Fibroblast of lung (primary cell): ENCODE measurements around the gene CACNB4.

Source experiments
- EZH2 ChIP-seq: IDR thresholded peaks from 2 replicates; pipeline ENCODE4 v1.5.1; 2012; ENCODE audit warnings: low read length, control low read depth, mild to moderate bottlenecking; ENCODE audit errors: missing control alignments
- TF ChIP-seq, protein P1 (sequence below), 2 donors: IDR thresholded peaks in 1 of 2; conservative IDR thresholded peaks in 1 of 2; 1 replicate in 1 of 2; 2 replicates in 1 of 2; pipeline ENCODE4 v1.5.1; 2011 to 2012; ENCODE audit warnings: low read length in 2 of 2, control low read depth in 1 of 2, inconsistent platforms in 1 of 2, low read depth in 1 of 2, mild to moderate bottlenecking in 1 of 2

DNA sequence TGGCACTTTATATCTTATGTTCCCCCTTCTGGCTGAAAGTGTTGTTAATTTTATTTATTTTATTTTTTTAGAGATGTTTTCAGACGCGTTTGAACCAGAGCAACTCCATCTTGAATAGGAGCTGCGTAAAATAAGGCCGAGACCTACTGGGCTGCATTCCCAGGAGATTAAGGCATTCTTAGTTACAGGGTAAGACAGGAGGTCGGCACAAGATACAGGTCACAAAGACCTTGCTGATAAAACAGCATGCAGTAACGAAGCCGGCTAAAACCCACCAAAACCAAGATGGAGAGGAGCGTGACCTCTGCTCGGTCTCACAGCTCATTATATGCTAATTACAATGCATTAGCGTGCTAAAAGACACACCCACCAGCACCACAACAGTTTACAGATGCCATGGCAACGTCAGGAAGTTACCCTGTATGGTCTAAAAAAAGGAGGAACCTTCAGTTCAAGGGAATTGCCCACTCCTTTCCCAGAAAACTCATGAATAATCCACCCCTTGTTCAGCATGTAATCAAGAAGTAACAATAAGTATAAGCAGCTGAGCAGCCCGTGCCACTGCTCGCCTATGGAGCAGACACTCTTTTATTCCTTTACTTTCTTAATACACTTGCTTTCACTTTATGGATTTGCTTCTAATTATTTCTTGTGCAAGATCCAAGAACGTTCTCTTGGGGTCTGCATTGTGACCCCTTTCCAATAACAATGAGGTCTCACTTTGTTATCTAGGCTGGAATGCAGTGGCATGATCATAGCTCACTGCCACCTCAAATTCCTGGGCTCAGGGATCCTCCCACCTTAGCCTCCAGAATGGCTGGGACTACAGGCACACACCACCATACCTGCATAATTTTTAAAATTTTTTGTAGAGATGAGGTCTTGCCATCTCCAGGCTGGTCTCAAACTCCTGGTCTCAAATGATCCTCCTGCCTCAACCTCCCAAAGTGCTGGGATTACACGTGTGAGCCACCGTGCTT is 55.9 kb downstream of the CACNB4 start:
- TF ChIP-seq, protein P1, sequence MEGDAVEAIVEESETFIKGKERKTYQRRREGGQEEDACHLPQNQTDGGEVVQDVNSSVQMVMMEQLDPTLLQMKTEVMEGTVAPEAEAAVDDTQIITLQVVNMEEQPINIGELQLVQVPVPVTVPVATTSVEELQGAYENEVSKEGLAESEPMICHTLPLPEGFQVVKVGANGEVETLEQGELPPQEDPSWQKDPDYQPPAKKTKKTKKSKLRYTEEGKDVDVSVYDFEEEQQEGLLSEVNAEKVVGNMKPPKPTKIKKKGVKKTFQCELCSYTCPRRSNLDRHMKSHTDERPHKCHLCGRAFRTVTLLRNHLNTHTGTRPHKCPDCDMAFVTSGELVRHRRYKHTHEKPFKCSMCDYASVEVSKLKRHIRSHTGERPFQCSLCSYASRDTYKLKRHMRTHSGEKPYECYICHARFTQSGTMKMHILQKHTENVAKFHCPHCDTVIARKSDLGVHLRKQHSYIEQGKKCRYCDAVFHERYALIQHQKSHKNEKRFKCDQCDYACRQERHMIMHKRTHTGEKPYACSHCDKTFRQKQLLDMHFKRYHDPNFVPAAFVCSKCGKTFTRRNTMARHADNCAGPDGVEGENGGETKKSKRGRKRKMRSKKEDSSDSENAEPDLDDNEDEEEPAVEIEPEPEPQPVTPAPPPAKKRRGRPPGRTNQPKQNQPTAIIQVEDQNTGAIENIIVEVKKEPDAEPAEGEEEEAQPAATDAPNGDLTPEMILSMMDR (conservative IDR thresholded peaks at IDR 0.05 in 1 of 2, IDR thresholded peaks at IDR 0.05 in 1 of 2; ENCODE audit: low read depth in 1 of 2, low read length in 2 of 2), result no peak
- TF ChIP-seq EZH2, result no peak
